ENCODE measurements around the gene PCDHGC3. TPM values are rescaled to one million over a fixed set of nuclear protein-coding genes. Genes with fewer than 3 reads are reported as not detected.

Gene PCDHGC3
- total RNA-seq, 1 experiment from 2014 or later: 2.9 TPM

GRCh38 chr5:141490271-141490670 is 14.5 kb downstream of the PCDHGC3 start:
- H3K4me3 Mint-ChIP-seq (ENCODE audit: unreplicated experiment): no peak overlapping the region
- no peak overlapping the region for H3K27ac Mint-ChIP-seq (ENCODE audit: unreplicated experiment)
- no peaks in the 10 kb centered on the region for H3K27me3 ChIP-seq (replicated peaks; ENCODE audit: control insufficient read depth, insufficient read depth, low read length)
- H3K9me3 Mint-ChIP-seq (ENCODE audit: unreplicated experiment): no peaks in the 10 kb centered on the region
- ChIA-PET POLR2A (no interaction called here), CTCF (no interaction called here)
- no peak for DNase-seq
- intact Hi-C loops (cut with micrococcal nuclease; ENCODE audit: unreplicated experiment): no loop called here
- BruUV-seq (replicated peaks): no TSS peak
- no peaks in the 10 kb centered on the region for H3K36me3 Mint-ChIP-seq (ENCODE audit: insufficient read depth, unreplicated experiment)
- H3K4me1 Mint-ChIP-seq (ENCODE audit: low read depth, unreplicated experiment): peaks cover 2% of the 10 kb centered on the region
- TF ChIP-seq, protein P1, sequence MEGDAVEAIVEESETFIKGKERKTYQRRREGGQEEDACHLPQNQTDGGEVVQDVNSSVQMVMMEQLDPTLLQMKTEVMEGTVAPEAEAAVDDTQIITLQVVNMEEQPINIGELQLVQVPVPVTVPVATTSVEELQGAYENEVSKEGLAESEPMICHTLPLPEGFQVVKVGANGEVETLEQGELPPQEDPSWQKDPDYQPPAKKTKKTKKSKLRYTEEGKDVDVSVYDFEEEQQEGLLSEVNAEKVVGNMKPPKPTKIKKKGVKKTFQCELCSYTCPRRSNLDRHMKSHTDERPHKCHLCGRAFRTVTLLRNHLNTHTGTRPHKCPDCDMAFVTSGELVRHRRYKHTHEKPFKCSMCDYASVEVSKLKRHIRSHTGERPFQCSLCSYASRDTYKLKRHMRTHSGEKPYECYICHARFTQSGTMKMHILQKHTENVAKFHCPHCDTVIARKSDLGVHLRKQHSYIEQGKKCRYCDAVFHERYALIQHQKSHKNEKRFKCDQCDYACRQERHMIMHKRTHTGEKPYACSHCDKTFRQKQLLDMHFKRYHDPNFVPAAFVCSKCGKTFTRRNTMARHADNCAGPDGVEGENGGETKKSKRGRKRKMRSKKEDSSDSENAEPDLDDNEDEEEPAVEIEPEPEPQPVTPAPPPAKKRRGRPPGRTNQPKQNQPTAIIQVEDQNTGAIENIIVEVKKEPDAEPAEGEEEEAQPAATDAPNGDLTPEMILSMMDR (IDR thresholded peaks at IDR 0.05; ENCODE audit: insufficient read depth in 1 of 2, low read depth in 1 of 2, low read length in 1 of 2, severe bottlenecking in 1 of 2, unreplicated experiment in 1 of 2): no peak
- peaks cover under 1% of the 10 kb centered on the region for H3K27me3 Mint-ChIP-seq (ENCODE audit: insufficient read depth, unreplicated experiment)
- no peak overlapping the region for H3K4me3 ChIP-seq (ENCODE audit: low read depth, low read length)
- no peaks in the 10 kb centered on the region for H3K4me1 ChIP-seq
- no peaks in the 10 kb centered on the region for H3K36me3 ChIP-seq (ENCODE audit: control insufficient read depth, insufficient read depth, low read length)
- no peaks in the 10 kb centered on the region for H3K9me3 ChIP-seq

GRCh38 chr5:141490771-141491170 is 15.0 kb downstream of the PCDHGC3 start:
- Histone ChIP-seq H3K9me3 (no peaks in the 10 kb centered on the region), H3K4me3 (ENCODE audit: low read depth, low read length) (no peak overlapping the region), H3K27me3 (replicated peaks; ENCODE audit: control insufficient read depth, insufficient read depth, low read length) (no peaks in the 10 kb centered on the region), H3K4me1 (no peaks in the 10 kb centered on the region), H3K36me3 (ENCODE audit: control insufficient read depth, insufficient read depth, low read length) (no peaks in the 10 kb centered on the region)
- H3K27me3 Mint-ChIP-seq (ENCODE audit: insufficient read depth, unreplicated experiment): peaks cover 6% of the 10 kb centered on the region
- CTCF ChIA-PET: no interaction called here
- H3K9me3 Mint-ChIP-seq (ENCODE audit: unreplicated experiment): no peaks in the 10 kb centered on the region
- intact Hi-C loops (cut with micrococcal nuclease; ENCODE audit: unreplicated experiment): no loop called here
- POLR2A ChIA-PET: no interaction called here
- H3K4me1 Mint-ChIP-seq (ENCODE audit: low read depth, unreplicated experiment): peaks cover 7% of the 10 kb centered on the region
- TF ChIP-seq, protein P1 (IDR thresholded peaks at IDR 0.05; ENCODE audit: insufficient read depth in 1 of 2, low read depth in 1 of 2, low read length in 1 of 2, severe bottlenecking in 1 of 2, unreplicated experiment in 1 of 2): no peak
- H3K27ac Mint-ChIP-seq (ENCODE audit: unreplicated experiment): no peak overlapping the region
- peaks cover 3% of the 10 kb centered on the region for H3K36me3 Mint-ChIP-seq (ENCODE audit: insufficient read depth, unreplicated experiment)
- no peak overlapping the region for H3K4me3 Mint-ChIP-seq (ENCODE audit: unreplicated experiment)
- no peak for DNase-seq
- BruUV-seq (replicated peaks): no TSS peak

- intact Hi-C loops (cut with micrococcal nuclease; ENCODE audit: unreplicated experiment): no loop called here
- Mint-ChIP-seq H3K4me1 (ENCODE audit: low read depth, unreplicated experiment) (peaks cover 7% of the 10 kb centered on the region), H3K27me3 (ENCODE audit: insufficient read depth, unreplicated experiment) (peaks cover 6% of the 10 kb centered on the region), H3K4me3 (ENCODE audit: unreplicated experiment) (no peak overlapping the region), H3K36me3 (ENCODE audit: insufficient read depth, unreplicated experiment) (peaks cover 6% of the 10 kb centered on the region), H3K9me3 (ENCODE audit: unreplicated experiment) (no peaks in the 10 kb centered on the region), H3K27ac (ENCODE audit: unreplicated experiment) (no peak overlapping the region)
- no peak for DNase-seq
- POLR2A ChIA-PET: no interaction called here
- BruUV-seq (replicated peaks): no TSS peak
- CTCF ChIA-PET: no interaction called here
- Histone ChIP-seq H3K4me3 (ENCODE audit: low read depth, low read length) (no peak overlapping the region), H3K9me3 (no peaks in the 10 kb centered on the region), H3K27me3 (replicated peaks; ENCODE audit: control insufficient read depth, insufficient read depth, low read length) (no peaks in the 10 kb centered on the region), H3K4me1 (no peaks in the 10 kb centered on the region), H3K36me3 (ENCODE audit: control insufficient read depth, insufficient read depth, low read length) (no peaks in the 10 kb centered on the region)
- TF ChIP-seq, protein P1 (IDR thresholded peaks at IDR 0.05; ENCODE audit: insufficient read depth in 1 of 2, low read depth in 1 of 2, low read length in 1 of 2, severe bottlenecking in 1 of 2, unreplicated experiment in 1 of 2): no peak
These were observed 15.8 kb downstream of the PCDHGC3 start for GRCh38 chr5:141491323-141492167.

All from Caco-2 (cell line).